Skeletal muscle tissue (tissue), 4 donors: ENCODE results near the gene PRRT1. TPM values are rescaled to one million over a fixed set of nuclear protein-coding genes. Genes with fewer than 3 reads are reported as not detected.

Experiments
- H3K27ac ChIP-seq: one replicate; pipeline ENCODE4 v1.7.0; 2013; ENCODE audit warnings: mild to moderate bottlenecking, low read depth, low read length, inconsistent platforms
- H3K27me3 ChIP-seq, 3 donors: one replicate each; pipeline ENCODE4 v1.7.0; 2013; ENCODE audit warnings: low read length in 3 of 3; ENCODE audit not compliant: control insufficient read depth in 3 of 3, insufficient read depth in 3 of 3
- H3K36me3 ChIP-seq, 3 donors: one replicate each; pipeline ENCODE4 v1.7.0; 2013; ENCODE audit warnings: low read length in 3 of 3; ENCODE audit not compliant: control insufficient read depth in 3 of 3, insufficient read depth in 3 of 3
- H3K4me1 ChIP-seq, 3 donors: one replicate each; pipeline ENCODE4 v1.7.0; 2013; ENCODE audit warnings: low read length in 3 of 3, mild to moderate bottlenecking in 3 of 3; ENCODE audit not compliant: control insufficient read depth in 3 of 3, insufficient read depth in 3 of 3
- H3K4me3 ChIP-seq, 3 donors: one replicate each; pipeline ENCODE4 v1.7.0; 2013; ENCODE audit warnings: low read length in 3 of 3
- H3K9ac ChIP-seq, 3 donors: one replicate each; pipeline ENCODE4 v1.7.0; 2013; ENCODE audit warnings: low read length in 3 of 3, mild to moderate bottlenecking in 3 of 3, moderate library complexity in 2 of 3, low read depth in 1 of 3
- H3K9me3 ChIP-seq, 3 donors: one replicate each; pipeline ENCODE4 v1.7.0; 2013; ENCODE audit warnings: low read length in 3 of 3; ENCODE audit not compliant: control insufficient read depth in 3 of 3
- total RNA-seq: library from RNA; depleted of rRNA; stranded (reverse); fragments of >200 nt; gene quantifications from one replicate; pipeline ENCODE4 v1.2.3, GENCODE V29; 2014
- donor health status: Osteomylitis.

Gene PRRT1
- total RNA-seq, 1 donor from 2014 or later, result not detected

GRCh38 chr6:32175322-32175710, 23.6 kb upstream of the PRRT1 start:
- H3K36me3 ChIP-seq, result peaks cover 12 to 19% (median 18%) of the 10 kb centered on the region in 3 donors

GRCh38 chr6:32174416-32174815, 22.7 kb upstream of the PRRT1 start:
- H3K4me3 ChIP-seq, result no peak overlapping the region
- no peak overlapping the region for H3K9ac ChIP-seq
- H3K36me3 ChIP-seq, result peaks cover 16 to 19% (median 18%) of the 10 kb centered on the region in 3 donors
- no peaks in the 10 kb centered on the region for H3K27me3 ChIP-seq
- peaks cover 34 to 50% (median 35%) of the 10 kb centered on the region in 3 donors for H3K4me1 ChIP-seq
- no peaks in the 10 kb centered on the region for H3K9me3 ChIP-seq
- no peak overlapping the region for H3K27ac ChIP-seq

More at GRCh38 chr6:32175322-32175710, 23.6 kb upstream of the PRRT1 start:
- Histone ChIP-seq H3K4me1 (peaks cover 37 to 58% (median 42%) of the 10 kb centered on the region in 3 donors), H3K9ac (peak overlapping the region; percentile 97 to 98 (median 97)), H3K27ac (peak overlapping the region; percentile 96), H3K9me3 (no peaks in the 10 kb centered on the region), H3K27me3 (no peaks in the 10 kb centered on the region), H3K4me3 (peak overlapping the region; percentile 76 to 99 (median 89))

- H3K9me3 ChIP-seq, result no peaks in the 10 kb centered on the region
- H3K36me3 ChIP-seq, result peaks cover 23 to 30% (median 29%) of the 10 kb centered on the region in 3 donors
- no peak overlapping the region for H3K4me3 ChIP-seq
- no peak overlapping the region for H3K9ac ChIP-seq
- no peak overlapping the region for H3K27ac ChIP-seq
- H3K4me1 ChIP-seq, result peaks cover 26 to 42% (median 27%) of the 10 kb centered on the region in 3 donors
- H3K27me3 ChIP-seq, result no peaks in the 10 kb centered on the region
Observed at GRCh38 chr6:32173051-32173727, 21.4 kb upstream of the PRRT1 start.

GRCh38 chr6:32171234-32171633, 19.5 kb upstream of the PRRT1 start:
- peaks cover 35 to 47% (median 42%) of the 10 kb centered on the region in 3 donors for H3K36me3 ChIP-seq

GRCh38 chr6:32170294-32170693, 18.6 kb upstream of the PRRT1 start:
- Histone ChIP-seq H3K27me3 (no peaks in the 10 kb centered on the region), H3K4me3 (no peak overlapping the region), H3K27ac (no peak overlapping the region), H3K9ac (no peak overlapping the region), H3K9me3 (no peaks in the 10 kb centered on the region), H3K4me1 (peaks cover 7 to 20% (median 9%) of the 10 kb centered on the region in 3 donors), H3K36me3 (peaks cover 36 to 55% (median 43%) of the 10 kb centered on the region in 3 donors)

More at GRCh38 chr6:32171234-32171633, 19.5 kb upstream of the PRRT1 start:
- peaks cover 11 to 27% (median 14%) of the 10 kb centered on the region in 3 donors for H3K4me1 ChIP-seq
- no peaks in the 10 kb centered on the region for H3K27me3 ChIP-seq
- H3K9ac ChIP-seq, result peak overlapping the region in 1 of 3 donors; percentile 25
- H3K9me3 ChIP-seq, result no peaks in the 10 kb centered on the region
- no peak overlapping the region for H3K4me3 ChIP-seq
- H3K27ac ChIP-seq, result no peak overlapping the region

GRCh38 chr6:32168807-32169591, 17.3 kb upstream of the PRRT1 start:
- no peak overlapping the region for H3K9ac ChIP-seq
- H3K36me3 ChIP-seq, result peaks cover 36 to 57% (median 43%) of the 10 kb centered on the region in 3 donors
- H3K9me3 ChIP-seq, result no peaks in the 10 kb centered on the region
- H3K27me3 ChIP-seq, result no peaks in the 10 kb centered on the region
- H3K27ac ChIP-seq, result no peak overlapping the region
- no peak overlapping the region for H3K4me3 ChIP-seq
- H3K4me1 ChIP-seq, result peaks cover 0 to 7% (median 0%) of the 10 kb centered on the region in 3 donors

- Histone ChIP-seq H3K4me1 (peaks cover 0 to 6% (median 0%) of the 10 kb centered on the region in 3 donors), H3K9me3 (no peaks in the 10 kb centered on the region), H3K4me3 (no peak overlapping the region), H3K27me3 (no peaks in the 10 kb centered on the region), H3K9ac (no peak overlapping the region), H3K36me3 (peaks cover 36 to 58% (median 43%) of the 10 kb centered on the region in 3 donors), H3K27ac (no peak overlapping the region)
Observed at GRCh38 chr6:32168350-32168749, 16.6 kb upstream of the PRRT1 start.

- no peak overlapping the region for H3K4me3 ChIP-seq
- no peak overlapping the region for H3K9ac ChIP-seq
- no peaks in the 10 kb centered on the region for H3K9me3 ChIP-seq
- no peaks in the 10 kb centered on the region for H3K27me3 ChIP-seq
- peaks cover 40 to 62% (median 43%) of the 10 kb centered on the region in 3 donors for H3K36me3 ChIP-seq
- peaks cover 0 to under 1% (median 0%) of the 10 kb centered on the region in 3 donors for H3K4me1 ChIP-seq
- H3K27ac ChIP-seq, result no peak overlapping the region
Observed at GRCh38 chr6:32167761-32168262, 16.1 kb upstream of the PRRT1 start.

- Histone ChIP-seq H3K4me1 (peaks cover 0 to 5% (median 0%) of the 10 kb centered on the region in 3 donors), H3K36me3 (peaks cover 43 to 68% (median 44%) of the 10 kb centered on the region in 3 donors), H3K27ac (no peak overlapping the region), H3K9me3 (no peaks in the 10 kb centered on the region), H3K27me3 (no peaks in the 10 kb centered on the region), H3K4me3 (no peak overlapping the region), H3K9ac (no peak overlapping the region)
Observed at GRCh38 chr6:32167154-32167760, 15.5 kb upstream of the PRRT1 start.
